Left colon (tissue), 2 donors: ENCODE data around the gene GAL3ST2. TPM values are rescaled to one million over a fixed set of nuclear protein-coding genes. Genes with fewer than 3 reads are reported as not detected.
"Not testable (repeated sequence)": the region's sequence is repeated elsewhere in the genome, so short reads cannot be mapped to it uniquely, and the experiment has no call there.

Experiments used
- ATAC-seq: fragments of 200-7000 bp; cut with Tn5 transposase; one replicate; pipeline ENCODE4 v1.9.1; 2020; ENCODE audit warnings: mild to moderate bottlenecking, moderate library complexity
- DNase-seq, 2 donors: peaks; one replicate each; pipeline ENCODE4 v3.0.0-alpha.2; 2020
- intact Hi-C, 2 donors: fragments of 100-400 bp; cut with DNase I in 1 of 2; cut with micrococcal nuclease in 1 of 2; formaldehyde crosslinking; loops; one replicate each; pipeline versions ENCODE4 v1.11.2 to v1.14.0; 2022; cut with DNase I, micrococcal nuclease
- total RNA-seq, 2 donors: library from RNA; stranded (reverse); fragmentation: NEBNext Ultra II Directional; extraction: Animal tissue kit (Norgen Biotek cat#: 25700); gene quantifications; one replicate each; pipeline ENCODE4 v1.2.1, GENCODE V29; 2021
- donor health status: DM: no; HTN: no; CAD: no.
- donor health status: DM: yes; HTN: yes; CAD: no.

GAL3ST2 gene
- total RNA-seq, 2 donors from 2014 or later: 50.8 to 69.8 TPM

DNA sequence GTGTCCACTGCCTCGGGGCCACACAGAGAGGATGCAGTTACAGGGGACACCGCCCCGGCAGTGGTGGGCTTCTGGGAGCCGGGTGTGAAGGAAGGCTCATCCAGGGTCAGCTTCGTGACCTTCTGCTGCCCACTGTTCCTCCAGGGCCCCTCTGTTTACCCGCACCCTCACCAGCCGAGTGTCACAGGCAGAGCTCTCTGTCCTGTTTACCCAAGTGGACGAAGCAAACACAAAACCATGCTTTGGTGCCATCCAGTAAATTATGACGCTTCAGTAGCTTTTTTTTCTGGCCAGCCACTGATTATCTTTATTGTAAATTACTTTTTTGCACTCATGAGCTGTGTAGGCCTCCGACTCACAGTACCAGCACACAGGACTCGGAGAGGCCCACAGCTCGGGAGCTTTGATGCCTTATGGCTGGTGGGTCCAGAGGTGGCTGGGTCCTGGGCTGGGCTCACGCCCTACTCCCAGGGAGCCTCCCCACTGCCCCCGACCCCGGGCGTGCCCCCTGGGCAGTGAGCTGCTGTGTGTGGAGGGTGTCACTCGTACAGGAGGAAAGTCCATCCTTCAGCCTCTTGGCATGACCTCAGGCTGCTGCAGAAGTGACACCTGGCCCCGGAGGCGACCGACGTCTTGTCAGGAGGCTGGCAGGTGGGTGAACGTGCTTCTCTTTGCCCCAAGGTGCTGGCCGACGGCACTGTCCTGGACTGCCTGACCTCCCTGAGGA, 32.4 kb upstream of the GAL3ST2 start:
- intact Hi-C loops: no loop called here
- ATAC-seq (no peak), DNase-seq (no peak)

DNA sequence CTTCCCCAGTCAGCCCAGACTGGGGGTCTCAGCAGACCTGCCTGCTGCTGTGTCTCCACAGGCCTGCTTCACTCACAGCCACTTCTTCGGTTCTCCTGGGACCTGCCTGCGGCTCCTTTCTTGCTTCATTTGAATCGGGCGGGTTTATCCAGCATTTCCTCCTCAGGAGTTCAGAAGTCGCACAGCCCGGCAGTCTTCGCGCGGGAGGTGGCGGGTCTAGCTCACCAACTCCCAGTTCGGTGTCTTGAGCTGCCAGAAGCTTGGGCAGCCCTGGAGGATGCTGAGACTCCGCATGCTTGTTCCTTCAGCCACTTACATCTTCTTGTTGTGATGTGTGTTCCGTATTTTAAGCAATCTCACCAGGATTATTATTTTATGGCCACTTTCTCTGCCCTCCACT, 31.3 kb upstream of the GAL3ST2 start:
- DNase-seq (no peak), ATAC-seq (no peak)
- intact Hi-C loops: no loop called here

DNA sequence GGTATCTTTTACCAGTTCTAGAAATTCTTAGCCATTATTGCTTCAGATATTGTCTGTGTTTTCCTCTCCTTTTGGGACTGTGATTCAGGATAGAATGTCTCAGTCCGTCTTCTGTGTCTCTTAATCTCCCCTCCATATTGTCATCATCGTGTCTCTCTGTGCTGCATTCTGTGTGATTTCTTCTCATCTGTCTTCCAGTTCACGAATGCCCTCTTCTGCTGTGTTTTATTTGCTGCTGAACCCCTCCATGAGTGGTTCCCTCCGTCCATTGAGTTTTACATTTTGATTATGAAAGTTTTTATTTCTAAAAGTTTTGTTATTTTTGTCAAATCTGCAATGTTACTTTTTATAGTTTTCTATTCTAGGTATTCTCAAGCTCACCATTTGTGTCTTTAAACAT, 30.5 kb upstream of the GAL3ST2 start:
- intact Hi-C loops: no loop called here
- ATAC-seq: no peak
- DNase-seq: no peak

DNA sequence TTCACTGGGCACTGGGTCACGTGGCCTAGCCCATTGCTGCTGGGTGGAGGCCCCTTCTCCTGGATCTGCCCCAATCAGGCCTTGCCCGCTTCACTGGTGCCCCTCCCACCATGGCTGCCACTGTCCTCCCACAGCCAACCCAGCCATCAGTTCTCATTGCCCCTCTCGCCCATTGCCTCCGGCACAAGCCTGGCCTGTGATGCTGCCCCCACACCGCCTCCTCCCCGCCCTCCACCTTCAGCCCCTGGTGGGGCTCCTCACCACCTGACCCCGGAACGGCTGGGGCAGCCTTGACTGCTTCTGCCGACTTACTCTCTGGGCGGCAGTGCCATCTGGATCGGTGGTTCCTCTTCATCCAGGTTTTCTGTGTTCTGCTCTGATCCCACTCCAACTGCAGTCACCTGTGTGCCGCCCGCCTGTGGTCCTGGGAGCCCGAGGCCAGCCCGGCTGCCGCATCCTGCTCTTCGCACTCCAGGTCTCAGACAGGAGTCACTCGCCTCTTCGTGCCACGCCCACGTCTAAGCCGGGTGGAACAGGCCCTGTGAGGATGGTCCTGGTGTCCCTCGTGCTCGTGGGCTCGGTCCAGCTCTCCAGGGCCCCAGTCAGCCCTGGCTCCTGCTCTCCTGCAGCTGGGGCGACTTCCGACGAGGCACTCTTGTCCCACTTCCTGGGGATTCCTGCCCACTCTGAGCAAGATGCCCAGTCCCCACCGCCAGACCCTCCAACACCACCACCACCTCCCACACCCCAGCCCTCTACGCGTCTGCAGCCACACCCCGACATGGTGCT, 28.0 kb upstream of the GAL3ST2 start:
- DNase-seq: no peak
- intact Hi-C loops: no loop called here
- no peak for ATAC-seq

DNA sequence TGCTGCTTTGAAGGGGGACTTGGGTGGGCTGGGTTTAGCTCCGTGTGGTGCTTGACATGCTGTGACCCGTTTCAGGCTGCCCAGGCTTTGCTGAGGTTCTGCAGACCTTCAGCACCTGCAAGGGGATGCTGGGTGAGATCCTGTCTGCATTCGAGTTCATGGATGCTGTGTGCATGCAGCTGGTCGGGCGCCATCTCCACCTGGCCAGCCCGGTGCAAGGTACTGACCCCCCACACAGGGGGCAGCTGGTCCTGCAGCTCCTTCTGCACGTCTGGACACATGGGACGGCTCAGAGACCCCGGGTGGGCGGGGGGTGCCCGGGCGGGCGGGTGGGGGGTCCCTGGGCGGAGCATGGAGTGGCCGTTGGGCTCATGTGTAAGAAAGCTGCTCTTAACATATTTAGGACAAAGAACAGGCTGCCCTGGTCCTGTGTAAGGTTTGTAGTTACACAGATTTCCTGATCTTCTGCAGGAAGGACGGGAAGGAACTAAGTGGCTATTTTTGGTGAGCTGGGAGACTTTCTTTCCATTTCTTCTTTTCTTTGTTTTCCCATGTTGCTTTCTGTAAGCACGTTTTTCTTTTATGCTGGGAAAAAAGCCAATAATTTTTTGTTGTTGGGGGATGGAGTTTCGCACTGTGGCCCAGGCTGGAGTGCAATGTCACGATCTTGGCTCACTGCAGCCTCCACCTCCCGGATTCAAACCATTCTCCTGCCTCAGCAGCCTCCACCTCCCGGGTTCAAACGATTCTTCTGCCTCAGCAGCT, 26.4 kb upstream of the GAL3ST2 start:
- no peak for ATAC-seq
- no peak for DNase-seq
- intact Hi-C loops: no loop called here

DNA sequence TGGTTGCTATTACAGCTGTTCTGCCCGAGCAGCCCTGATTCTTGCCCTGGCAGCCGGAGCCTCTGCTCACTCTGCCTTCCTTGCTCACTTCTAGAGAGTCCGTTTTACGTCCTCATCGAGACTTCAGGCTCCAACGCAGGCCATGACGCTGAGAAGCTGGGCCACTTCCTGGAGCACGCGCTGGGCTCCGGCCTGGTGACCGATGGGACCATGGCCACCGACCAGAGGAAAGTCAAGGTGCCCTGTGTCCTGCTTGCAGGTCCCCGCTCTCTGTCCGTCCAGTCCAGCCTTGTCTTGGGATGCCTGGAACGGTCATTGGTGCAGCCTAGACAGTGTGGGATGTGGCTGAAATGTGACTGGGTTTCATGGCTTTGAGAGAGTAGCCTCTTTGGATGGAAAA, 25.5 kb upstream of the GAL3ST2 start:
- ATAC-seq: no peak

DNA sequence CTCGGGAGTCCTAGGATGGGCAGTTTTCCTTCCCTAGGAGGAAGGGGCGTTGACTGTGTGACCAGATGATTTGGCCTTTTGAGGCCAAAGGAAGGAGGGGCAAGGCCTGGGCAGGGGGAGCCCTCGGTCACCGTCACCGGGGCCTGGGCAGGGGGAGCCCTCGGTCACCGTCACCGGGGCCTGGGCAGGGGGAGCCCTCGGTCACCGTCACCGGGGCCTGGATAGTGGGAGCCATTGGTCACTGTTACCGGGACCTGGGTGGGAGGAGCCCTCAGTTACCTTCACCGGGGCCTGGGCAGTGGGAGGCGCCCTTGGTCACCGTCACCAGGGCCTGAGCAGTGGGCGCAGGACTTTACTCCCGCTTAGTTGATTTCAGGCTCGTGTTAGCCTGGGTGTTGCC, 24.8 kb upstream of the GAL3ST2 start:
- intact Hi-C loops: no loop called here
- ATAC-seq: no peak
- DNase-seq: no peak

More for the DNA sequence above, 25.5 kb upstream of the GAL3ST2 start:
- no peak for DNase-seq
- intact Hi-C loops: no loop called here

DNA sequence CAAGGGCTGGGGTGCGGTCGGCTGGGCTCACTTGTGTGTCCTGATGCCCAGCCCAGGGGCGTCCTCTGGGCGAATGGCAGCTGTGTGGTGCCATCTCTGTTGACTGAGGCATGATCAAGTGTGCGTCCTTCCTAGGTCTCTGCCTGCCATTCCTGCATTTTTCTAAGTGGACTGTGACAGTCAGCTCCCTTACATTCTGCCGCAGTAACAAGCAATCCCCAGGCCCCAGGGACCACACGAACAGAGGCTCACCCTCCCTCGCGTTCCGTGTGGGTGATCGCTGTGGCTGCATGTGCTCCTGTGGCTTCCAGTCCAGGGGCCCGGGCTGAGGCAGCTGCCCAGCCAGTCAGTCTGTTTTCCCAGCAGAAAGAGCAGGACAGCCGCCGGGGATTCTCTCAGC, 24.4 kb upstream of the GAL3ST2 start:
- ATAC-seq: no peak
- intact Hi-C loops: no loop called here
- DNase-seq: no peak

DNA sequence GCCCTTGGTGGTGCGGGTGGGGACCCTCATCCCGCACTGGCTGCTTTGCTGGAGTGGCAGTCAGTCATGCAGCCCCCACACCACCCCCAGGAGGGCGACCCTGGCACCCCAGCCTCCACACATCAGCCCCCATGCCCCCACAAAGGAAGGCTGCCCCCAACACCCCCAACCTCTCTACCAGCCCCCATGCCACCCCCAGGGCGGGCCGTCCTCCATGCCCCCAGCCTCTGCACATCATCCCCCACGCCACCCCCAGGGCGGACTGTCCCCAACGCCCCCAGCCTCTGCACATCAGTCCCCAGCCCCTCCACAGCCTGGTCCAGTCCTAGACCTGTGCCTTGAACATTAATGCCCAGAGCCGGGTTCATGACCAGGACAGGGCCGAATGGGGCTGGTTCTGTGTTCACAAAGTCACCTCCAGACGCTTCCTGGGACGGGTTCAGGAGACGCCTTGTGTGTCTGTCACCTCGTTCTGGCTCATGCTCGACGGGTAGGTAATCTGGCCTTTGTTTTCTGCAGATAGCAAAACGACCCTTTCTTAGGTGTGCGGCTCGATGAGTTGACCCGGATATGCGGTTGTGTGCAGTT, 23.8 kb upstream of the GAL3ST2 start:
- ATAC-seq: no peak
- intact Hi-C loops: no loop called here
- DNase-seq: no peak

DNA sequence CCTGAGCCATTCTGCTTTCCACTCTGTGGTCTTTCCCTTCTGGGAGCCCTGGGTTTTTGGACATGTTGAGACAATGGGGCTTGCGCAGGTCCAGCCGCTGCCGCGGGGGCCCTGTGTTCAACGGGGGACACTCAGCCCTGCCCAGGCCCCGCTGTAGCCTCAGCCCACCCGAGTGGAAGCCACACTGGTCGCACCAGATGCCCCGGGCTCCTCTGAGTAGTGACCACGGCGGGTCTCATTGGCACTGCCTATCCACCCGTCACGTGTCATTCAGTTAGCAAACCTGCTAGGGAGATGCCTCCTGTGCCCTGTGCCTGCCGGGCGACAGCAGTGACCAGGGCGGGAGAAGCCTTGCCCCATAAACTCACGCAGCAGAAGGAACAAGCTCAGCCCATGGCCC, 23.1 kb upstream of the GAL3ST2 start:
- ATAC-seq: no peak
- intact Hi-C loops: no loop called here
- no peak for DNase-seq

DNA sequence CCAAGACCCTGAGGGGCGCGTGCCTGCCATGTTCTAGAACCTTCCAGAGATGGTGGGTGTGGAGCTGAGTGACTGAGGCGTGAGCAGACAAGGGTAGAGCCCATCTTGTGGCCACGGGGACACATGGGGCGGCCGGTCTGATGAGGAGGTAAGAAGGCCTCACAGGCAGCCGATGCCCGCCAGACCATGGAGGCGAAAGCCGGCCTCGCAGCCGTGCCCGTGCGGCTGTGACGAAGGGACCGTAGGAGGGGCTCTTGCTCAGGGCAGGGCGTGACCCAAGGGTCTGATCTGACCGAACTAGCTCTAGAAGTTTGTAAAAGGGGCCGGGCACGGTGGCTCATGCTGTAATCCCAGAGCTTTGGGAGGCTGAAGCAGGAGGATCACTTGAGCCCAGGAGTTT, 22.6 kb upstream of the GAL3ST2 start:
- intact Hi-C loops: no loop called here

DNA sequence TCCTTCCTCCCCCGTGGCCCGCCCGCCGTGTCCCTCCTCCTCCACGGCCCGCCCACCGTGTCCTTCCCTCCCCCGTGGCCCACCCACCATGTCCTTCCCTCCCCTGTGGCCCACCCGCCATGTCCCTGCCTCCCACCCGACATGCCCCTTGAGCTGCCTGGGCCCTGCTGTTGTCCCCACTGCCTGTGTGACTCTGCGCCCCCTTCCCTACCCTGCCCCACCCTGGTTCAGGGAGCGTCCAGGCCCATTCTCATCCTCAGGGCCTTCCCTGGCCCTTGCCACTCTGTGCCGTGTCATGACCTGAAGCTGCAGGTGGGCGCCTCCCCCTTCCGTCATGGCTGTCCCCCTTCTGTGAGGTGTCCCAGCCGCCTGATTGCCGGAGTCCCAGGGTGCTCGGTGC, 21.5 kb upstream of the GAL3ST2 start:
- no peak for DNase-seq
- no peak for ATAC-seq
- intact Hi-C loops: no loop called here

More for the DNA sequence above, 22.6 kb upstream of the GAL3ST2 start:
- no peak for ATAC-seq
- DNase-seq: no peak

DNA sequence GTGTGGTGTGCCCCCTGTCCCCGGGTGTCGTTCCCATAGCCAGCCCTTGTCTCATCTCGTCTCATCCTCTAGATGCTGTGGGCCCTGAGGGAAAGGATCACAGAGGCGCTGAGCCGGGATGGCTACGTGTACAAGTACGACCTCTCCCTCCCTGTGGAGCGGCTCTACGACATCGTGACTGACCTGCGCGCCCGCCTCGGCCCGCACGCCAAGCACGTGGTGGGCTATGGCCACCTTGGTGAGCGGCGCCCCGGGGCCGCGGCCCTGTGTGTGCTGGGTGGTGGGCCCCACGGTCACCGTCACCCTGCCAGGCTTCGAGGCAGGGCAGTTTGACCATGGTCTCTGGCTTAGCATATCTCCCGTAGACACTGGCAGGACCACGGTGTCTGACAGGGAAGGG, 20.8 kb upstream of the GAL3ST2 start:
- ATAC-seq (no peak), DNase-seq (no peak)
- intact Hi-C loops: no loop called here

DNA sequence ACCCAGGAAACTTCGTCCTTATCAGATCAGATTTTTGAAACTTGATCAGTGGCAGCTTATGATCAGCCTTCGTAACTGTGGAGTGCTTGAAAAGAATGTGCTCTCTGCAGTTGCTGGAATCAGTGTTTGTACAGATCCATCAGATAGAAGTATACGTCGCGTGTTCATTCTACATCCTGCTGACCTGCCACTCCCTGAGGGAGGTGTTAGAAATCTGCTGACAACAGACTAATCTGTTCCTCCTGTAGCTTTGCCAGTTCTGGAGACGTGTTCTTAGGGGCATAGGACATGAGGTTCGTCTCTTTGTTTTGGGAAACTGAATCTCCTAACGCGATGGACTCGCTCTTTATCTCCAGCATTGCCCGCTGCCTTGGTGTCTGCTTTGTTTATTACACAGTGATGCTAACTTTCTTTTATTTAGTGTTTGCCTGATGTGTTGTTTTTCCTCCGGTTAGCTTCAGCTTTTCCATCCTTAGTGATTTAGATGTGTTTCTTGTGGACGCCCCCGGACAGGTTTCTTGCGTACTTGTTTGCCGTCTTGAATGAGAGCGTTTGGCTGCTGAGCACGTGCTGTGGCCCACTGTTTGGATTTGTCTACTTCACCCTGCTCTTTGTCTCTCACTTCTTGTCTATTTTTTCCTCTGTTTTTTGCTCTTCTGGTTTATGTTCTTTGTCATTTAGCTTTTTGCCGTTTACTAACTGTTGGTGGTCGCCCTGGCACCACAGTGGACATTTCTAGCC, 17.4 kb upstream of the GAL3ST2 start:
- intact Hi-C loops: no loop called here
- DNase-seq: no peak
- no peak for ATAC-seq

DNA sequence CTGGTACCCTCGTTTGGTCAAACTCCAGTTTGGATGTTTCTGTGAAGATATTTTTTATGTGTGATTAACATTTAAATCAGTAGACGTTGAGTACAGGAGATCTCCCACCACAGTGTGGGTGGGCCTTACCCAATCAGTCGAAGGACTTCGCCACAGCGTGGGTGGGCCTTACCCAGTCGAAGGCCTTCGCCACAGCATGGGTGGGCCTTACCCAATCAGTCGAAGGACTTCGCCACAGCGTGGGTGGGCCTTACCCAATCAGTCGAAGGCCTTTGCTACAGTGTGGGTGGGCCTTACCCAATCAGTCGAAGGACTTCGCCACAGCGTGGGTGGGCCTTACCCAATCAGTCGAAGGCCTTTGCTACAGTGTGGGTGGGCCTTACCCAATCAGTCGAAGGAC, 16.7 kb upstream of the GAL3ST2 start:
- intact Hi-C loops, ATAC-seq, DNase-seq: not testable (repeated sequence)

DNA sequence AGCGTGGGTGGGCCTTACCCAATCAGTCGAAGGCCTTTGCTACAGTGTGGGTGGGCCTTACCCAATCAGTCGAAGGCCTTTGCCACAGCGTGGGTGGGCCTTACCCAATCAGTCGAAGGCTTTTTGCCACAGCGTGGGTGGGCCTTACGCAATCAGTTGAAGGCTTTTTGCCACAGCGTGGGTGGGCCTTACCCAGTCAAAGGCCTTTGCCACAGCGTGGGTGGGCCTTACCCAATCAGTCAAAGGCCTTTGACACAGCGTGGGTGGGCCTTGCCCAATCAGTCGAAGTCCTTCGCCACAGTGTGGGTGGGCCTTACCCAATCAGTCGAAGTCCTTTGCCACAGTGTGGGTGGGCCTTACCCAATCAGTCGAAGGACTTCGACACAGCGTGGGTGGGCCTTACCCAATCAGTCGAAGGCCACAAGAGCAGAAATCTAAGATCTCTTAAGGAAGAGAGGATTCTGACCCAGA, 16.3 kb upstream of the GAL3ST2 start:
- intact Hi-C loops: no loop called here

DNA sequence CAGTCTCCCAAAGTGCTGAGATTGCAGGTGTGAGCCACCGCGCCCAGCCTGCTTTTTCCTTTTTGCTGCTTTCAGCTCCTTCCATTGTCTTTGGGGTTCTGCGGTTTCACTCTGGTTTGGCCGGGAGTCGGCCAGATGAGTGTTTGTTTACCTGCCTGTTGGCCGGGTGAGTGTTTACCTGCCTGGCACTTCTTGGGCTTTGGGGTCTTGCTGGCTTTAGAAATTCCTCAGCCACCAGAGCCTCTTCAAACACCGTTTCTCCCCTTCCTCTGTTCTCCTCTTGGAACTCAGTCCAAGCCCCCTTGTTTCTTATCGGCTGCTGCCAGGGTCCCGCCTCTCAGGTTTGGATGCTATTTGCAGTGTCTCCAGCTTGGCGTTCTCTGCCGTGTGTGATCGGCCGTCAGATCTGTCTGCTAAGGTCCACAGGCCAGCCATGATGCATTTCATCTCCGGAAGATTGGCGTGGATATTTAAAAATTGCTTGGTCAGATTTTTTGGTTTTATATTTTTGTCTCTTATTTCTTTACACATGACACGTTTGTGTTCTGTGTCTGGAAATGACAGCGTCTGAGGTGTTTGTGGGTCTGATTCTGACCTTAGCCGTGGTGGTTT, 14.2 kb upstream of the GAL3ST2 start:
- intact Hi-C loops: no loop called here
- no peak for ATAC-seq

More for the DNA sequence above, 16.3 kb upstream of the GAL3ST2 start:
- ATAC-seq (no peak), DNase-seq (peak in 1 of 2 donors; percentile 17)

DNA sequence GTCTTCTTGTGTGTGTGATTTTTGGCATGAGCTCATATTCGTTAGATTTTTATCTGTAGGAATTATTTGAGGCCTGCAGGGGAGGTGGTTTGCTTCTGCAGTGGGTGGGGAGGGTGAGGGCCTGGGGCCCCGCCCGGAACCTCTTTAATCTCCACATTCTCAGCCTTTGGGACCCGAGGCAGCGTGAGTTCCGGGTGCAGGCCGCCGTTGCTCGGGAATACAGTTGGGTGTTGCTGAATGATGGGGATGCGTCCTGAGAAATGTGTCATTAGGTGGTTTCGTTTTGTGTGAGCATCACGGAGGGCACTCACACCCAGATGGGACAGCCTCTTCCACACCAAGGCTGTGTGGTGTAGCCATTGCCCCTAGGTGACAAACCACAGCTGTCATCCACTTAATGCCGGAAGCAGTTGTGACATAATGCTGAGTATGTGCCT, 13.7 kb upstream of the GAL3ST2 start:
- DNase-seq (no peak), ATAC-seq (peak; percentile 27)
- intact Hi-C loops: no loop called here

More for the DNA sequence above, 14.2 kb upstream of the GAL3ST2 start:
- no peak for DNase-seq
